ENCODE results near the gene PJA1. TPM values are rescaled to one million over a fixed set of nuclear protein-coding genes. Genes with fewer than 3 reads are reported as not detected.

Gene PJA1
- total RNA-seq, 2 experiments from 2014 or later, result 20.7 to 22.1 TPM

DNA sequence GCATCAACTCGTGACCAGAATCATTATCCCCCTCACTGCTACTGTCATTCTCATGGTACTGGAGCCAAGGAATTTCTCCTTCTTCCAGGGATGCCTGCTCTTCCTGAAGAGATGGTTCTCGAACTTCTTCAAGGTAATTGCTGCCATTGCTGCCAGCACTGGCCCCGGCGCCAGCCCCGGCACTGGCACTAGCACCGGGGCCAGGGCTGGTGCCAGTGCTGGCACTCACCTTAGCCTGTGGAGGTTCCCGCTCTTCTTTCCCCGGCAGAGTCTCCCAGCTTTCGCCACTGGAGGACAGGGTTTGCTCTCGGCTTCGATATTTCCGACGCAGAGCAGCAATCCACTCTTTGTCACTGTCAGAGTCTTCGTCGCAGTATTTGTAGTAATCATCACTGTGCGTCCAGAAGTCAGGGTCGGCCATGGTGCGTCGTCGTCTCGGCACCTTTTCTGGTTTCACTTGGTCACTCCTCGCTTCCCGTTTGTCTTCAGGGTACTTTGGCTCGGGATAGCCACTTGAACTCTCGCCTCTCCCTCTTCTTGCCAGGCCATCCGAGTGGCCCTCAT, 3.4 kb downstream of the PJA1 start:
- H3K36me3 Mint-ChIP-seq, result peaks cover 14% of the 10 kb centered on the region
- DNase-seq, result no peak
- intact Hi-C loops (cut with micrococcal nuclease), result loop anchor here (10.0 kb wide), 1 partner anchor 657 kb away; no protein-coding TSS in a partner anchor
- ChIA-PET CTCF (no interaction called here), POLR2A (no interaction called here)
- no peak overlapping the region for H3K27ac Mint-ChIP-seq
- H3K4me3 Mint-ChIP-seq, result no peak overlapping the region
- peaks cover 36% of the 10 kb centered on the region for H3K4me1 Mint-ChIP-seq (ENCODE audit: low read depth)
- no peaks in the 10 kb centered on the region for H3K27me3 Mint-ChIP-seq
- H3K9me3 Mint-ChIP-seq, result no peaks in the 10 kb centered on the region

DNA sequence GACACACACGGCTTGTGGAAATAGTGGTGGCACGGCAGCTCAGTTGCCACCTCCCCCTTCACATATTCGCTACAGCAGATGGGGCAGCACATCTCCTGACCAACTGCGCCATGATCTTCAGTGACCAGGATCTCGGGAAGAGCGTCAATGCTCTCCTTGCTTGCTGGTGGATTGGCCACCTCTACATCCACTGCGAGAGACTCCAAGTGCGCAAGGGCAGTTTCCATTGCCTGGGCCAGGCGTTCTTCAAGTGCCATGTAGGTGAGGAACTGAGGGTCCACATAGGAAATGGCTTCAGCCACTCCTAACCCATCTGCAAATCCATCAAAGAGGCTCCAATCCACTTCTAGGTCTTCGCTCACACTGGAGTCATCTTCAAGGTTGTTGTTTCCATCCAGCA, 3.9 kb downstream of the PJA1 start:
- CTCF ChIA-PET, result no interaction called here

DNA sequence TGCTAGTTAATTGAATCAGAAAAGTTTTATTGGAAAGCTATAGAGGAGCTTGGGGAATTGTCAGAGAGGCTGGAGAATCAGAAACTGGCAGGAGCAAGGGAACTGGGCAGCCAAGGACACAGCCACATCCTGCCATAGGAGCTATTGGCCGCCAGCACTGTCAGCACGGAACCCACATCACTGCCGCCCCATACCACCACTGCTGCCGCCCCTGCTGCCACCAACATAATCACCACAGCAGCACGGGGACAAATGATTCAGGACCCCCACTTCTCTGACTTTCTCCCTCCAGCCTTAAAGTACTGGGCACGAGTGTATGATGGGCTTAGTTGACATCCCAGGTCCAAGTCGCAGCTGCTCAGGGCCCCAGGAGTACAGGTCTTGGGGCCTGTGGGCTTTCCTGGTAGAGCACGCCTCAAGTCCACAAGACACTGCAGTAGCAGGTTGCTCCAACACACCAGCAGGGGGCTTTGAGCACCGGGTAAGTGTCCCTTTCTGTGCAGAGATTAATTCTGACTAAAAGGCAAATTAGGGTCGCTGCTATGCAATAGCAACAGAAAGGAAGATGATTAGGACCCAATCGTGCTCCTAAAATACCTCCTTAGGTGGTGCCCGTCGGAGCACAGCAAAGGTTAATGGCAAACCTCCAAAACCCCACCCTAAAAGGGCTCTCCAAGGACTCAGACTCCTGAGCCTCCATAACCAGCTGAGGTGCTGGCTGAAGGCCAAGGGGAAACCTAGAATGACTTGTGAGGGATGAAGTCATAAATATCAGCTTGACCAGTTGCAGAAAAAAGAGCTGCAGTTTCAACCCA, 6.9 kb downstream of the PJA1 start:
- Mint-ChIP-seq H3K4me3 (no peak overlapping the region), H3K9me3 (no peaks in the 10 kb centered on the region), H3K36me3 (peaks cover 14% of the 10 kb centered on the region), H3K27ac (no peak overlapping the region), H3K4me1 (ENCODE audit: low read depth) (peaks cover 27% of the 10 kb centered on the region), H3K27me3 (no peaks in the 10 kb centered on the region)
- DNase-seq, result peak; percentile 18
- ChIA-PET CTCF (interaction anchor here (1.6 kb wide), 1 partner anchor 64 kb away, joined by 4 read pairs; no protein-coding TSS in a partner anchor), POLR2A (no interaction called here)
- intact Hi-C loops (cut with micrococcal nuclease), result no loop called here

More for the DNA sequence above, 3.9 kb downstream of the PJA1 start:
- Mint-ChIP-seq H3K4me3 (no peak overlapping the region), H3K9me3 (no peaks in the 10 kb centered on the region), H3K4me1 (ENCODE audit: low read depth) (peaks cover 36% of the 10 kb centered on the region), H3K27ac (no peak overlapping the region), H3K27me3 (no peaks in the 10 kb centered on the region), H3K36me3 (peaks cover 14% of the 10 kb centered on the region)
- intact Hi-C loops (cut with micrococcal nuclease), result loop anchor here (10.0 kb wide), 1 partner anchor 657 kb away; no protein-coding TSS in a partner anchor
- POLR2A ChIA-PET, result no interaction called here
- DNase-seq, result no peak

DNA sequence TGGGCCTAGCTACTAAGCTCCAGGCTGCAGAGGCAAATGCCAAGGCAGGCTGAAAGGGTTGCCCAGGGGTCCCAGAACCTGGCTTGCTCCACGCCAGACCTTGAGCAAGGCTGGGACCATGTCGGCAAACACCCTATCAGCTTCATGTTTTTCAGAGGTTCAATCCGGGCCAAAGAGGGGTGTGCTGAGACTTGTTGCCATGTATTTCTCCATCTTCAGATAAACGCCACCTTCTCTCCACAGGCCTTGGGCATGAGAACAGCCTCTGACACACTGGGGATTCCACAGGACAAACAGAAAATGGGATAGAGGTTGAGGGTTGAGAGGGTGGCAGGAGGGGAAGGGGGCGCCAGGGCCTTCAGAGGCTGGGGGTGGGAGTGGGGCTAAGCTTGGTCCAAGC, 8.6 kb downstream of the PJA1 start:
- CTCF ChIA-PET, result interaction anchor here (1.5 kb wide), 1 partner anchor 66 kb away, joined by 4 read pairs; no protein-coding TSS in a partner anchor
- Mint-ChIP-seq H3K27me3 (no peaks in the 10 kb centered on the region), H3K4me3 (no peak overlapping the region), H3K9me3 (no peaks in the 10 kb centered on the region), H3K4me1 (ENCODE audit: low read depth) (peaks cover 10% of the 10 kb centered on the region), H3K36me3 (peaks cover 2% of the 10 kb centered on the region), H3K27ac (no peak overlapping the region)
- POLR2A ChIA-PET, result no interaction called here
- intact Hi-C loops (cut with micrococcal nuclease), result no loop called here
- no peak for DNase-seq

DNA sequence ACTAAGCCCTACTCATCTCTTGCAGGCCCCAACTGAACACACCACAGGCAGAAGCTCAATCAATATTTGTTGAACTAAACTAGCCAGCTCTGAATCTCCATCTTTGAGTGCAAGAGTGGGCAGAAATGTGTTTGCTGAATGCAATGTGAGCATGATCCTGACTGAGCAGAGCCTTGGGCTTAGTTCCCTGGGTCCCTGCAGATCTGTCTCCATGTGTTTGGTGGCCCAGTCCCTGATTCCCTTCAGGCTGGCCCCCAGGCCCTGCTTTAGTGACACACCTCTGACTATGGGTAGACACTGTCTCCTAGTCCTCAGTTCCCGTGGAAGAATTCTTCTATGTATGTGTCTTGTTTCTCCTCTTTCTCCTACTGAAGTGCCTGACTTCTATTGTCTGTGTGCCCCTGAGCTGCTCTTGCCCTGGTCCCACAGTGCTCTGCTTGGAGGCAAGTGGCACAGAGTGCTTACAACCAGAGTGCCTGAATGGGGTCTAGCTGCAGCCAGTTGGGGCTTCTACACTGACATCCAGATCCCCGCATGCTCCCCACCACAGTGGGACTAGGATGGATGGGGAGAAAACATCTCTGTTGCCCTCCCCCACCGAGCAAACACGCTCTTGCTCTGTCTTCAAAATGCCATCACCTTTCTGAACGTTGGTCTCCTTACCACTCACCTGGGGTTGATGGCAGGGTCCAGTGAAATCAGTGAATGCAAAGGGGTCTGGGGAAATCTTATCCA, 9.3 kb downstream of the PJA1 start:
- Mint-ChIP-seq H3K27ac (no peak overlapping the region), H3K4me1 (ENCODE audit: low read depth) (peaks cover 3% of the 10 kb centered on the region), H3K36me3 (no peaks in the 10 kb centered on the region), H3K4me3 (no peak overlapping the region), H3K9me3 (no peaks in the 10 kb centered on the region), H3K27me3 (no peaks in the 10 kb centered on the region)
- DNase-seq, result no peak
- POLR2A ChIA-PET, result no interaction called here
- intact Hi-C loops (cut with micrococcal nuclease), result no loop called here
- CTCF ChIA-PET, result interaction anchor here (1.5 kb wide), 1 partner anchor 67 kb away, joined by 4 read pairs; no protein-coding TSS in a partner anchor

DNA sequence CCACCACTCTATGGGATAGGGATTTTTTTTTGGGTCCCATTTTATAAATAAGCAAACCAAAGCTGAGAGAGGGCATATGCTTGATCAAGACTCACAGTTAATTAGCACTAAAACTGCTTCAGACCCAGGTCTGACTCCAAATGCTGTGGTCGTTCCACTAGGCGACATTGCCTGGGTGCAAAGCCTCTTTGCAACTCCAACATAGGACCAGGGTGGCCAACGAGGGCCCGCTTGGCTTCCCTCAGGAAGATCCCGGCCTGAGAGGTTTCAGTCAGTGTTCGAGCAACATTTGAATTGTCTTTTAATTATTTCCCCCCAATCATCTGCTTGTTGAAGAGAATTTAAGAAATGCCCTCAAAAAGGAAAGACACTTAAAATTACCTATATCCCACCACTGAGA, 11.2 kb downstream of the PJA1 start:
- DNase-seq, result no peak
- POLR2A ChIA-PET, result no interaction called here
- H3K4me1 Mint-ChIP-seq (ENCODE audit: low read depth), result no peaks in the 10 kb centered on the region
- H3K27ac Mint-ChIP-seq, result no peak overlapping the region
- H3K4me3 Mint-ChIP-seq, result no peak overlapping the region
- no peaks in the 10 kb centered on the region for H3K9me3 Mint-ChIP-seq
- no peaks in the 10 kb centered on the region for H3K27me3 Mint-ChIP-seq
- H3K36me3 Mint-ChIP-seq, result no peaks in the 10 kb centered on the region
- intact Hi-C loops (cut with micrococcal nuclease), result no loop called here
- CTCF ChIA-PET, result interaction anchor here (0.6 kb wide), 1 partner anchor 207 kb away, joined by 3 read pairs; no protein-coding TSS in a partner anchor

DNA sequence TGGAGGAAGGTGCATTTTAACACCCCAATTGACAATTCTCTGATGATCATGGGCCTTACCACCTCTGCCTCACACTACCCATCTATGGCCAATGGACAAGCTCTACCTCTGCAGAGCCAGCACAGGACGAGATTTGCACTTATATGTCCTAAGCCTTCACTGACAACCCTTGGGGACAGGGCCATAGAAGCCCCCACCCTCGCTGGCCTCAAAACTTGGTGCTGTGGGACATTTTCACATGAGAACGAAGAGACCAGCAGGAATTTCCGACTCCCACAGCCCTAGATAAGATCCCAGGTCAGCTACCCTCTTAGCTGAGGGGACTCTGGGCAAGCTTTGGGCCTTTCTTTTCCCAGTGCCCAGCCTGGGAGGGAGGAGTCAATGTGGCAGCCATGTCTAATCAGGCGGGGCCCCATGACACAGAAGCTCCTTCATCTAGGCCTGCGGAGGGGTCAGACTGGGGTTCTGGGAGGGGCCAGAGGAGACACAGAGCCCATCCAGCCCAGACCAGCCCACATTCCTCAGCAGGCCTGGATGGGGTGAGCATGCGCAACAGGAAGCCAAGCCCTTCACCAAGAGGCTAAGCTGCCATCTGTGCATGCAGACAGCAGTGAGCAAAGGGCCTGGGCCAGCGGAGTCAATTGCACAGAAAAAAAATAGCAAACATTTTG, 12.1 kb downstream of the PJA1 start:
- intact Hi-C loops (cut with micrococcal nuclease), result no loop called here
- Mint-ChIP-seq H3K27ac (no peak overlapping the region), H3K4me1 (ENCODE audit: low read depth) (no peaks in the 10 kb centered on the region), H3K4me3 (no peak overlapping the region), H3K36me3 (no peaks in the 10 kb centered on the region), H3K27me3 (no peaks in the 10 kb centered on the region), H3K9me3 (no peaks in the 10 kb centered on the region)
- POLR2A ChIA-PET, result no interaction called here
- CTCF ChIA-PET, result interaction anchor here (0.9 kb wide), 1 partner anchor 12 kb away, joined by 3 read pairs; the partner anchor contains the start of gene PJA1
- DNase-seq, result no peak

DNA sequence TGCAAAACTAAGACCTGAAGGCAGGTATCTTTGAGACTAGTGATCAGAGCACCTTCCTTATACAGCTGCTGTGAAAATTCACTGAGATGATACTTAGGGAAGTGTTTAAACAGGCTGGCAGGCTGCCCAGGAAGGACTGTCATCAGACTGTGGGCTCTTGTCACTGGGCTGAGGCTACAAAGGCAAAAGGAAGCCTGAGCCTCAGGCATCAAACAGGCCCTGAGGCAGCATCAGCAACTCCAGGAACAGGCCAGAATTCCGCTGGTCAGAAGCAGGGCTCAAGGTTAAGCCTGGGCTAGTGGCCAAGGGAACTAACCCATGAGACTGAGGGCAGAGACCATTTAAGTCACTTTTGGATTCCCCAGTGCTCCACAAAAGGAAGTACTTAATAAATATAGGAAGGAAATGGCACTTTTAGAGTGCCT, 12.8 kb downstream of the PJA1 start:
- intact Hi-C loops (cut with micrococcal nuclease), result no loop called here
- H3K27ac Mint-ChIP-seq, result no peak overlapping the region
- no peaks in the 10 kb centered on the region for H3K27me3 Mint-ChIP-seq
- H3K4me3 Mint-ChIP-seq, result no peak overlapping the region
- CTCF ChIA-PET, result no interaction called here
- H3K9me3 Mint-ChIP-seq, result no peaks in the 10 kb centered on the region
- no peaks in the 10 kb centered on the region for H3K4me1 Mint-ChIP-seq (ENCODE audit: low read depth)
- no peaks in the 10 kb centered on the region for H3K36me3 Mint-ChIP-seq
- no peak for DNase-seq
- POLR2A ChIA-PET, result interaction anchor here (0.8 kb wide), 1 partner anchor 26 kb away, joined by 3 read pairs; no protein-coding TSS in a partner anchor

DNA sequence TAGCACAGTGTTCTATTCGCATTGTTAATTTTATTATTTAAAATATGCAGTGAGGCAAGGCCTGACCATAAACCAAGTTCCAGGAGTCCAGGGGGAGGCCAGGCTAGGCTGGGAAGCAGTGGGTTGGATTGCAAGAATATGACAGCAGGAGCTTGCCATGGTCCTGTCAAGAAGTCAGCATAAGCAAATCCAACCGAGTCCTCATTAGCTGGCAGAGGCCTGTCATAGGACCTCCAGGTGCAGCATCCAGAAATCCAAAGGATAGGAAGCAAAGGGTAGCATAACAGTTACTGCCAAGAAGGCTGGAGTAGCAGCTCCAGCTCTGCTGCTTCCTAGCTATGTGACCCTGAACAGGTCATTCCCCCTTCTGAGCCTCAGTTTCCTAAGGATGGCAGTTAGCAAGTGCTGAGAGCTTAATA, 13.4 kb downstream of the PJA1 start:
- Mint-ChIP-seq H3K4me1 (ENCODE audit: low read depth) (no peaks in the 10 kb centered on the region), H3K27me3 (no peaks in the 10 kb centered on the region), H3K9me3 (no peaks in the 10 kb centered on the region), H3K36me3 (no peaks in the 10 kb centered on the region), H3K4me3 (no peak overlapping the region), H3K27ac (no peak overlapping the region)
- ChIA-PET CTCF (no interaction called here), POLR2A (interaction anchor here (0.8 kb wide), 1 partner anchor 26 kb away, joined by 3 read pairs; no protein-coding TSS in a partner anchor)
- no peak for DNase-seq
- intact Hi-C loops (cut with micrococcal nuclease), result no loop called here

DNA sequence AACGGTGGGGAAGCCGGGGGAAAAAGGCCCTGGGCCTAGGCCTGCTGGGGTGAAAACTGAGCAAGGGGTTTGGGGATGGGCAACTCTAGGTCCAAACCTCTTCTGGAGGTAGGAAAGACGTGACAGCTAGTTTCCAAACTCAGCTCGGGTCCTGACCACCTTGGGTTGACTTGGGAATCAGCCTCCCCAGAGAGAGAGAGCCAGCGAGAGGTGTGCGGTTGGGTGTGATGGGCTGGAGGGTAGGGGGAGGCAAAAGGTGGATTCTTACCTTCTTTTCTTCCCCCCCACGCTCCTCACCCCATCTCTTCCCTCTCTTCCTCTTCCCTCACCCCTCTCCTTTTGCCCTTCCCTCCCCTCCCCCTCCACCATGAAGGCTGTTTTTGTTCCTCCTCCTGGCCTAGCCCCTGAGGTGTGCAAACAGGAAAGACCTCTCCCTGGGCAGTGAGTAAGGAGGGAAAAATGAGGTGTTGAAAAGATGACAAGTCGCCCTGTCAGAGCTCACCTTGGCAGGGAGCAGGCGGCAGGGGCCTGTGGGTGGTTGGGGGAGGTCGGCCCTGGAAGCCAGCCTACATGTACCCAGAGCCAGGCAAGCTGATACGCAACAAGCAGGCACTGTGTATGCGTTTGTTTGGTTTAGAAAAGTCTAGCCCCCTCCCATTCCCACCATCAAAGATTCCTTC, 14.8 kb downstream of the PJA1 start:
- ChIA-PET CTCF (no interaction called here), POLR2A (no interaction called here)
- H3K4me1 Mint-ChIP-seq (ENCODE audit: low read depth), result no peaks in the 10 kb centered on the region
- no peak overlapping the region for H3K27ac Mint-ChIP-seq
- H3K9me3 Mint-ChIP-seq, result no peaks in the 10 kb centered on the region
- intact Hi-C loops (cut with micrococcal nuclease), result no loop called here
- DNase-seq, result no peak
- H3K4me3 Mint-ChIP-seq, result no peak overlapping the region
- H3K27me3 Mint-ChIP-seq, result no peaks in the 10 kb centered on the region
- no peaks in the 10 kb centered on the region for H3K36me3 Mint-ChIP-seq

DNA sequence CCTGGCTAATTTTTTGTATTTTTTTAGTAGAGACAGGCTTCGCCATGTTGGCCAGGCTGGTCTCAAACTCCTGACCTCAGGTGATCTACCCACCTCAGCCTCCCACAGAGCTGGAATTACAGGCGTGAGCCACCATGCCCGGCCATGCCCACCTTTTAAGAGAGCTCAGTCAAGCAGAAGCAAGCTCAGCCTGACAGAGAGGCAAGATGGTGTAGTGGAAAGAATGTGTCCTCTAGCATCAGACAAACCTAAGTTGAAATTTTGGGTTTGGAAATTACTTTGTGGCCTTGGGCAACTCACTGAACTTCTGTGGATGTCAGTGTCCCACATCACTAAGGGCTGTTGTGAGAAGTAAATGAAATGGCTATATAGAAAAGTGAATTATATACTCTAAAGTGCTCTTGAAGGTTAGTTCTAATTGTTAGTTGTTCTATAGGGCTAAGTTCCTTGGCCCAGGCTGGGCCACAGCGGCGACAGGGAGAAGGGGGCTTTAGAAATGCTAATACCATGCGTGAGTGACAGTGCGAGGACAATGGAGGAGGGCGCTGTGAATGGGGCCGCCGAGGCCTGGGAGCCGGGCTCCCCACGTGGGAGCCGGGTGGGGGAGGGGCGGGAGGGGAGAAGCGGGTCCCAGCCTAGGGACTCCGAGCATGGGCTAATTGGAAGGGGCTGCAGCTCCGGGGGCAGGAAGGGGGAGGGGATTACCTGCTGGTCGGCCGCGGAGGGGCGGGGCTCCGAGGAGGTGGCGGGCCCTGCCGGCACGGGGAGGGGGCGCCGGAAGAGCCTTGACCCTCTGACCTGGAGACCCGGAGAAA, 15.6 kb downstream of the PJA1 start:
- no peaks in the 10 kb centered on the region for H3K36me3 Mint-ChIP-seq
- no peak for DNase-seq
- no peaks in the 10 kb centered on the region for H3K4me1 Mint-ChIP-seq (ENCODE audit: low read depth)
- H3K27ac Mint-ChIP-seq, result no peak overlapping the region
- intact Hi-C loops (cut with micrococcal nuclease), result no loop called here
- POLR2A ChIA-PET, result no interaction called here
- H3K27me3 Mint-ChIP-seq, result no peaks in the 10 kb centered on the region
- H3K4me3 Mint-ChIP-seq, result no peak overlapping the region
- CTCF ChIA-PET, result no interaction called here
- H3K9me3 Mint-ChIP-seq, result no peaks in the 10 kb centered on the region

Data from activated CD4-positive, alpha-beta memory T cell treated with anti-CD3 and anti-CD28 coated beads for 36 hours (primary cell).